KMS-11 (cell line): ENCODE results near the gene OR51F2.
"Not testable (repeated sequence)": the region's sequence is repeated elsewhere in the genome, so short reads cannot be mapped to it uniquely, and the experiment has no call there.

Experiments
- H2AFZ ChIP-seq: fragments of 200-600 bp; sonication (generic); 2 replicates; pipeline ENCODE4 v1.6.1; 2016; ENCODE audit warnings: antibody characterized with exemption, mixed run types, low read depth
- H3K27ac ChIP-seq: fragments of 200-600 bp; sonication (generic); 2 replicates; pipeline ENCODE4 v1.6.1; 2016; ENCODE audit warnings: mild to moderate bottlenecking, mixed run types
- H3K27me3 ChIP-seq: fragments of 200-600 bp; sonication (generic); 2 replicates; pipeline ENCODE4 v1.6.1; 2017; ENCODE audit warnings: mild to moderate bottlenecking, low read depth, mixed run types, moderate library complexity; ENCODE audit not compliant: insufficient read depth
- H3K36me3 ChIP-seq: fragments of 200-600 bp; sonication (generic); 2 replicates; pipeline ENCODE4 v1.6.1; 2017; ENCODE audit warnings: mild to moderate bottlenecking, mixed run types; ENCODE audit not compliant: insufficient read depth
- H3K4me1 ChIP-seq: fragments of 200-600 bp; sonication (generic); 2 replicates; pipeline ENCODE4 v1.6.1; 2016; ENCODE audit warnings: mild to moderate bottlenecking, low read depth, mixed run types; ENCODE audit not compliant: poor library complexity, severe bottlenecking
- H3K4me2 ChIP-seq: fragments of 200-600 bp; sonication (generic); 2 replicates; pipeline ENCODE4 v1.7.0; 2016; ENCODE audit warnings: mild to moderate bottlenecking, mixed run types
- H3K4me3 ChIP-seq: fragments of 200-600 bp; sonication (generic); IDR thresholded peaks from 2 replicates; pipeline ENCODE4 v1.6.1; 2017; ENCODE audit warnings: low read depth, low read length, mixed read lengths; ENCODE audit not compliant: insufficient read depth
- H3K79me2 ChIP-seq: fragments of 200-600 bp; sonication (generic); 2 replicates; pipeline ENCODE4 v1.6.1; 2016; ENCODE audit warnings: low read depth, mixed run types; ENCODE audit not compliant: insufficient read depth
- H3K9ac ChIP-seq: fragments of 200-600 bp; sonication (generic); 2 replicates; pipeline ENCODE4 v1.6.1; 2016; ENCODE audit warnings: mild to moderate bottlenecking, mixed run types
- H4K20me1 ChIP-seq: fragments of 200-600 bp; sonication (generic); 2 replicates; pipeline ENCODE4 v1.6.1; 2016; ENCODE audit warnings: mild to moderate bottlenecking, mixed run types; ENCODE audit not compliant: insufficient read depth
- TF ChIP-seq, protein P1 (sequence below): fragments of 200-600 bp; sonication (generic); conservative IDR thresholded peaks from 2 replicates; pipeline ENCODE4 v1.6.1; 2017; ENCODE audit warnings: low read depth, mild to moderate bottlenecking, antibody characterized with exemption, low read length, moderate library complexity, mixed read lengths

Gene OR51F2

DNA sequence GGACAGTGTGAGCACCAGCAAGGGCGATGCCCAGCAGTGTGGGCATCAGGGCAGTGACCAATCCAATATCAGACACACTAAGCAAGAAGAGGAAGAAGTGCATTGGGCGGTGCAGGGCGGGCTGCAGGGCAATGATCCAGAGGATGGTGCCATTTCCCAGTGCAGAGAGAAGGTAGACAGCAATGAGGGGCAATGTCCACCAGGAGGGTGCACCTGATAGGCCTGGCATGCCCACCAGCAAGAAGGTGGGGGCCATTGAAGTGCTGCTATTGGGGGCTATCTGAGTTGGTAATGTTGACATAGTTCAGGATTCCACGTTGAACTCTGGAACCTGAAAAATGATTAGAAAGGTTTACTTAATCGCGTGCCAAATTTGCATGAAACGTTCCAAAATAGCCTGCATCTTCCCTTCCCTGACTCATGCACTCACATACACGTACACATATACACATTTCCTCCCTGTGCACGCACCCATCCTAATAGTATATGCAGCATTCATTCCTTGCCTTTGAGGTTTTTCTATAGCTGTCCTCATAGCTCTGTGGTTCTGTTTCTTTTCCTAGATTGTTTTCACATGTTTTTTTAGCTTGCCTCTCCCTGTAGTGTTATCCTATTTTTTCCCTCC is 27.9 kb downstream of the OR51F2 start, which contains the start of gene OR51S1:
TSS of gene OR51S1 (minus strand) at position 301 of the 625 bp plus-strand sequence. CDS start at position 301, 0 bp downstream.
- no peak within 1 kb of the TSS for H3K9ac ChIP-seq
- H3K4me1 ChIP-seq = no peaks in the 10 kb centered on the region
- no peaks in the 10 kb centered on the region for H3K36me3 ChIP-seq
- H2AFZ ChIP-seq = no peak within 1 kb of the TSS
- no peak within 1 kb of the TSS for H3K27ac ChIP-seq
- H3K27me3 ChIP-seq = no peaks in the 10 kb centered on the region
- H3K79me2 ChIP-seq = no peaks in the 10 kb centered on the region
- no peak within 1 kb of the TSS for H3K4me3 ChIP-seq
- no peak within 1 kb of the TSS for H3K4me2 ChIP-seq
- no peaks in the 10 kb centered on the region for H4K20me1 ChIP-seq
- TF ChIP-seq, protein P1, sequence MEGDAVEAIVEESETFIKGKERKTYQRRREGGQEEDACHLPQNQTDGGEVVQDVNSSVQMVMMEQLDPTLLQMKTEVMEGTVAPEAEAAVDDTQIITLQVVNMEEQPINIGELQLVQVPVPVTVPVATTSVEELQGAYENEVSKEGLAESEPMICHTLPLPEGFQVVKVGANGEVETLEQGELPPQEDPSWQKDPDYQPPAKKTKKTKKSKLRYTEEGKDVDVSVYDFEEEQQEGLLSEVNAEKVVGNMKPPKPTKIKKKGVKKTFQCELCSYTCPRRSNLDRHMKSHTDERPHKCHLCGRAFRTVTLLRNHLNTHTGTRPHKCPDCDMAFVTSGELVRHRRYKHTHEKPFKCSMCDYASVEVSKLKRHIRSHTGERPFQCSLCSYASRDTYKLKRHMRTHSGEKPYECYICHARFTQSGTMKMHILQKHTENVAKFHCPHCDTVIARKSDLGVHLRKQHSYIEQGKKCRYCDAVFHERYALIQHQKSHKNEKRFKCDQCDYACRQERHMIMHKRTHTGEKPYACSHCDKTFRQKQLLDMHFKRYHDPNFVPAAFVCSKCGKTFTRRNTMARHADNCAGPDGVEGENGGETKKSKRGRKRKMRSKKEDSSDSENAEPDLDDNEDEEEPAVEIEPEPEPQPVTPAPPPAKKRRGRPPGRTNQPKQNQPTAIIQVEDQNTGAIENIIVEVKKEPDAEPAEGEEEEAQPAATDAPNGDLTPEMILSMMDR = no peak

DNA sequence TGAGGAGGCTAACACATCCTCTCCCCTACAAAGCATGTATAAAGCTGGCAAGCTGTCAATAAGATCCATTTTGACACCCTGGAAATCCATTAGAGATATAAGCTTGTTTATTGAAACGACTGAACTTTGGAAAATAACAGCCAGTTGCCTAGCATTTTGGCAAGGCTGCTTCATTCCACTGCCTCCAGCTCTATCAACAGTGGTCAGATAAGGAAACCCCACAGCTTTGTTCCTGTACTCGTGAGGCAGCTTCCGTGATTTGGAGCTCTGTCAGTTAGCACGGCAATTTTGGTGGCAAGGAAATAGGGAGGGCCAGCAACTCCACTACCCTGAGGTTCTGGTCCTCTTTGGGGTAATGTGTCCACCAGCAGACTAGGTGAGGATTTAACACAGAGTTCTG is 29.9 kb downstream of the OR51F2 start:
- Histone ChIP-seq H3K4me3 (no peak overlapping the region), H3K27me3 (no peaks in the 10 kb centered on the region), H3K79me2 (no peaks in the 10 kb centered on the region), H3K4me2 (no peak overlapping the region), H2AFZ (no peak overlapping the region), H3K4me1 (no peaks in the 10 kb centered on the region), H3K36me3 (no peaks in the 10 kb centered on the region), H3K27ac (no peak overlapping the region), H3K9ac (no peak overlapping the region), H4K20me1 (no peaks in the 10 kb centered on the region)
- TF ChIP-seq, protein P1 = no peak

DNA sequence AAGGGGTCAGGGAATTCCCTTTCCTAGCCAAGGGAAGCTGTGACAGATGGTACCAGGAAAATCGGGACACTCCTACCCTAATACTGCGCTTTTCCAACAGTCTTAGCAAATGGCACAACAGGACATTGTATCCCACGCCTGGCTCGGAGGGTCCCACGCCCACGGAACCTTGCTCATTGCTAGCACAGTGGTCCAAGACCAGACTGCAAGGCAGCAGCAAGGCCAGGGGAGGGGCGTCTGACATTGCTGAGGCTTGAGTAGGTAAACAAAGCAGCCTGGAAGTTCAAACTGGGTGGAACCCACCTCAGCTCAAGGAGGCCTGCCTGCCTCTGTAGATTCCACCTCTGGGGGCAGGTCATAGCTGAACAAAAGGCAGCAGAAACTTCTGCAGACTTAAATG is 33.2 kb downstream of the OR51F2 start:
- not testable (repeated sequence) for H3K36me3 ChIP-seq, H3K27ac ChIP-seq, H3K79me2 ChIP-seq, H3K27me3 ChIP-seq, H3K4me3 ChIP-seq, H2AFZ ChIP-seq, H3K4me1 ChIP-seq, H3K9ac ChIP-seq, H3K4me2 ChIP-seq, H4K20me1 ChIP-seq

DNA sequence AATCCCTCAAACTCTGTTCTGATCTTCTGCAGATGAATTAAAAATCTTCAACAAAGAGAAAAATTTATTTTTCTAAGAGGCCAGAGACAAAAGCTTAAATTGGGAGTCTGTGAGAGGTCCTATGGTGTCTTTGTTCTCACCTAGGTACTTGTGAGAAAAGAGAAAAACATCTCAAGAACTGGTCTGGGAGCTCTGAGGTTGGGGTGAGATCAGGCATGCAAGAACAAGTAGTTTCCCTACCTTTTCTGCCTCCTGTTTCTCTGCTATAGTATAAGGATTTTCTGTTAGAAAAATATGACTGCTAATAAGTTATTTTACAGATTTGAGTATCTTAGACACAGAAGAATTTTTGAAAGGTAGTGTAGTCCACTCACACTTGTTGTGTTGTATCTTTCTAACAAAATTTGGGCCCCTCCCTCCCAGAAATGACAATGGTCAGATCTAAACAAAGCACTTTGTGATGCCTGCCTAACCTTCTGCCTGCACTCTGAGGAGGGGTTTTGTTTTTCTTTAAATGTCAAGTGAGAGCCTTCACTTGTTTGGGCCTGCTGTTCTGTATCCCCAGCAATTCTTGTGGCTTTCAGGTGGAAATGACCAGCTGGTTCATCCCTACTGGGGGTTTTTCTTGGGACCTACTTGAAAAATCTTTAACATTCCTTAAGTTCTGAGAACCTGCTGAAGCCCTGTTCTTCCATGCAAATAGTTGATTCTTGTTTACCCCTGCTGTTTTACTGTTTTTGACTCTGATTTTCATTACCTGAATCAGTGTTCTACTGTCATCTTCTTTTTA is 41.5 kb downstream of the OR51F2 start:
- no peaks in the 10 kb centered on the region for H3K27me3 ChIP-seq
- no peak overlapping the region for H3K4me3 ChIP-seq
- H3K27ac ChIP-seq = no peak overlapping the region
- H3K36me3 ChIP-seq = no peaks in the 10 kb centered on the region
- no peaks in the 10 kb centered on the region for H4K20me1 ChIP-seq
- TF ChIP-seq, protein P1 = no peak
- H3K9ac ChIP-seq = no peak overlapping the region
- no peak overlapping the region for H3K4me2 ChIP-seq
- no peaks in the 10 kb centered on the region for H3K4me1 ChIP-seq
- H3K79me2 ChIP-seq = no peaks in the 10 kb centered on the region
- H2AFZ ChIP-seq = no peak overlapping the region

DNA sequence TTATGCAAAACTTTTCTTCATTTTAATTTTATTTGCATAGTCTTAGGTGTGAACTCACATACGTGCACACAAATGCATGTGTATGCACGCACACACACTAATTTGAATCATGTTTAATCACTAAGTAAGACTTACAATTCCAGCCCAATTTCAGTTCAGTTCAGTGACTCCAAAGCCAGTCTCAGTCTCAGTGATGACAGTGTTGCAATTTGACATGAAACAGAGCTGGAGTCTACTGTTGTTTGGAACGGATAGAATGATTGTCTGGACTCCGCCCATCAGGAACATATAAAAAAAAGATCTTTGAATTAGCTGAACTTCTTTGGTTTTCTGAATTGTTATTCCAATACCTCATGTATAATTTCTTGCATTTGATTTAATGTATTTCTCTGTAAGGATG is 42.8 kb downstream of the OR51F2 start:
- H3K9ac ChIP-seq = no peak overlapping the region
- no peak overlapping the region for H3K27ac ChIP-seq
- H2AFZ ChIP-seq = no peak overlapping the region
- TF ChIP-seq, protein P1 = no peak
- H3K4me1 ChIP-seq = no peaks in the 10 kb centered on the region
- H3K27me3 ChIP-seq = no peaks in the 10 kb centered on the region
- no peaks in the 10 kb centered on the region for H4K20me1 ChIP-seq
- H3K36me3 ChIP-seq = no peaks in the 10 kb centered on the region
- no peaks in the 10 kb centered on the region for H3K79me2 ChIP-seq
- no peak overlapping the region for H3K4me3 ChIP-seq
- H3K4me2 ChIP-seq = no peak overlapping the region
